Erythroblast (primary cell): Measurements from ENCODE around the gene SEPTIN5.

ENCODE experiments used
- GATA1 ChIP-seq: IDR thresholded peaks from 2 replicates; pipeline ENCODE4 v1.6.1; 2011; ENCODE audit warnings: low read depth, mild to moderate bottlenecking, control low read depth, low read length, moderate library complexity
- POLR2A ChIP-seq: IDR thresholded peaks from 2 replicates; pipeline ENCODE4 v1.6.1; 2011; ENCODE audit warnings: mild to moderate bottlenecking, low read length

DNA sequence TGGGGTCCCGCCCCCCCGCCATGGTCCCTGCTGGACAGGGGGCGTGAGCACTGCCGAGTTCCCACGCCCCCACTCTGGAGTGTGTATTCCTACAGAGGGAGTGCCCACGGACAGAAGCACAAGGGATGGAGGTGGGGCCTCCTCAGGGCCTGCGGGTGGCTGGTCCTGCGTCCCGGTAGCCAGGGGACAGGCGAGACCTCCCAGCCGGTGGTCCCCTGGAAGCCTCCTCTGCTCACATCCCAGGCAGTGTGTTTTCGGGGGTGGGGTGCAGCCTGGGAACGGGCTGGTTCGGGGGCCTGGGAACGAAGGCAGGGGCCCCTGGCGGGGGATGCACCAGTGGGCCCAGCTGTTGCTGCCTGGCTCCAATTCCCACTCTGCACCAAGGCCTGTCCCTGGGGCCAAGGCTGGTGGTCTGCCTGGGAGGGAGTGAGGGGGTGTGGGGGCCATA is 25.2 kb downstream of the SEPTIN5 start:
- TF ChIP-seq POLR2A (no peak), GATA1 (no peak)
